GM19324 (cell line): ENCODE measurements around the gene SLC39A6.
"Not testable (repeated sequence)": the region's sequence is repeated elsewhere in the genome, so short reads cannot be mapped to it uniquely, and the experiment has no call there.

Experiments
- ATAC-seq: cut with Tn5 transposase; IDR thresholded peaks from one replicate; pipeline ENCODE4 v1.9.1; 2021; ENCODE audit warnings: mild to moderate bottlenecking, moderate library complexity; ENCODE audit not compliant: unreplicated experiment, low FRiP score

Gene SLC39A6

GRCh38 chr18:36139245-36139644 lies 10.1 kb upstream of the SLC39A6 start:
- no peak for ATAC-seq

- no peak for ATAC-seq
These were observed 6.1 kb upstream of the SLC39A6 start for GRCh38 chr18:36135264-36135663.

GRCh38 chr18:36132756-36133155 lies 3.6 kb upstream of the SLC39A6 start:
- no peak for ATAC-seq

- no peak for ATAC-seq
These were observed 2.7 kb upstream of the SLC39A6 start for GRCh38 chr18:36131692-36132483.

- ATAC-seq = no peak
These were observed 1.9 kb upstream of the SLC39A6 start for GRCh38 chr18:36130883-36131653.

- ATAC-seq = peak; percentile 20
These were observed 1.1 kb upstream of the SLC39A6 start for GRCh38 chr18:36130039-36130831.

GRCh38 chr18:36128907-36129299 lies 237 bp downstream of the SLC39A6 start:
- ATAC-seq = peak; percentile 14

GRCh38 chr18:36128530-36128870 lies 640 bp downstream of the SLC39A6 start:
- no peak for ATAC-seq

- ATAC-seq = no peak
These were observed 1.2 kb downstream of the SLC39A6 start for GRCh38 chr18:36127836-36128529.

- ATAC-seq = no peak
These were observed 2.5 kb downstream of the SLC39A6 start for GRCh38 chr18:36126668-36127067.

- ATAC-seq = no peak
These were observed 4.3 kb downstream of the SLC39A6 start for GRCh38 chr18:36124841-36125240.

- no peak for ATAC-seq
These were observed 8.8 kb downstream of the SLC39A6 start for GRCh38 chr18:36120297-36120696.

GRCh38 chr18:36116771-36117170 lies 12.4 kb downstream of the SLC39A6 start:
- ATAC-seq = not testable (repeated sequence)

GRCh38 chr18:36114738-36115137 lies 14.4 kb downstream of the SLC39A6 start:
- no peak for ATAC-seq

- no peak for ATAC-seq
These were observed 14.9 kb downstream of the SLC39A6 start for GRCh38 chr18:36114251-36114650.

- ATAC-seq = no peak
These were observed 16.8 kb downstream of the SLC39A6 start for GRCh38 chr18:36112302-36112701.

- no peak for ATAC-seq
These were observed 19.4 kb downstream of the SLC39A6 start for GRCh38 chr18:36109737-36110136.

GRCh38 chr18:36108601-36109000 lies 20.5 kb downstream of the SLC39A6 start:
- ATAC-seq = no peak

GRCh38 chr18:36108196-36108595 lies 20.9 kb downstream of the SLC39A6 start:
- ATAC-seq = no peak

GRCh38 chr18:36107477-36107876 lies 21.7 kb downstream of the SLC39A6 start:
- no peak for ATAC-seq

- ATAC-seq = no peak
These were observed 24.4 kb downstream of the SLC39A6 start for GRCh38 chr18:36104749-36105148.
